K562 (cell line): ENCODE results near the gene COL9A3.
A peak's percentile ranks its signal among the peaks of the same experiment; 100 is the strongest.

Experiments used
- BRCA1 ChIP-seq, 2 experiments: fragments of 450-650 bp in 1 of 2; sonication (generic) in 1 of 2; formaldehyde crosslinking in 1 of 2; IDR thresholded peaks; 2 replicates each; pipeline versions ENCODE4 v1.5.0 to v1.6.1; 2017 to 2020; ENCODE audit warnings: mild to moderate bottlenecking in 1 of 2, missing genetic modification reagents in 1 of 2
- CTCF ChIP-seq, 3 experiments: IDR thresholded peaks in 2 of 3; conservative IDR thresholded peaks in 1 of 3; 2 replicates each; pipeline ENCODE4 v1.5.1; 2011 to 2012; ENCODE audit warnings: low read length in 3 of 3, mild to moderate bottlenecking in 3 of 3, control low read depth in 2 of 3, improper control_type of control experiment in 1 of 3, inconsistent platforms in 1 of 3, low read depth in 1 of 3, mixed read lengths in 1 of 3, moderate library complexity in 1 of 3; ENCODE audit not compliant: insufficient read depth in 2 of 3
- ESRRA ChIP-seq: fragments of 450-650 bp; IDR thresholded peaks from 2 replicates; pipeline ENCODE4 v1.6.1; 2014; ENCODE audit warnings: low read depth, mild to moderate bottlenecking, moderate library complexity, borderline replicate concordance
- MAFG ChIP-seq: fragments of 450-650 bp; conservative IDR thresholded peaks from 2 replicates; pipeline ENCODE4 v1.6.1; 2016; ENCODE audit warnings: missing genetic modification characterization, missing compliant biosample characterization
- MBD2 ChIP-seq: sonication (generic); IDR thresholded peaks from 2 replicates; pipeline ENCODE4 v1.6.1; 2016; ENCODE audit warnings: low read depth, borderline replicate concordance
- POLR2AphosphoS5 ChIP-seq: IDR thresholded peaks from 2 replicates; pipeline ENCODE4 v1.6.1; 2011; ENCODE audit warnings: mild to moderate bottlenecking, low read depth, low read length, moderate library complexity; ENCODE audit not compliant: control insufficient read depth, insufficient read depth
- STAG1 ChIP-seq: sonication (generic); formaldehyde crosslinking; IDR thresholded peaks from 2 replicates; pipeline ENCODE4 v1.5.0; 2020; ENCODE audit warnings: missing genetic modification reagents, borderline replicate concordance
- TAF1 ChIP-seq: IDR thresholded peaks from 2 replicates; pipeline ENCODE4 v1.6.1; 2011; ENCODE audit warnings: mild to moderate bottlenecking, low read length, moderate library complexity; ENCODE audit not compliant: insufficient read depth, control insufficient read depth, severe bottlenecking; ENCODE audit errors: extremely low read depth
- ZBTB34 ChIP-seq: fragments of 250-450 bp; sonication (Bioruptor Pico); IDR thresholded peaks from 2 replicates; pipeline ENCODE4 v1.8.0; 2021; ENCODE audit warnings: mild to moderate bottlenecking, moderate library complexity
- ZBTB49 ChIP-seq: sonication (generic); formaldehyde crosslinking; IDR thresholded peaks from 2 replicates; pipeline ENCODE4 v1.8.0; 2022; ENCODE audit warnings: missing genetic modification reagents, mild to moderate bottlenecking, borderline replicate concordance
- ZHX1 ChIP-seq: fragments of 150-350 bp; conservative IDR thresholded peaks from 2 replicates; pipeline ENCODE4 v1.6.1; 2014; ENCODE audit warnings: low read length
- ZNF224 ChIP-seq: sonication (generic); formaldehyde crosslinking; IDR thresholded peaks from 2 replicates; pipeline ENCODE4 v1.8.0; 2022; ENCODE audit warnings: mild to moderate bottlenecking, missing genetic modification reagents
- ZNF449 ChIP-seq: fragments of 250-450 bp; sonication (Bioruptor Pico); IDR thresholded peaks from 2 replicates; pipeline ENCODE4 v1.8.0; 2022; ENCODE audit warnings: moderate library complexity, mild to moderate bottlenecking, inconsistent platforms
- TF ChIP-seq, protein P1 (sequence below): fragments of 450-650 bp; formaldehyde crosslinking; IDR thresholded peaks from 2 replicates; pipeline ENCODE4 v1.4.0; 2022; ENCODE audit warnings: missing genetic modification characterization

- TF ChIP-seq CTCF (IDR thresholded peaks at IDR 0.05 in 2 of 3, conservative IDR thresholded peaks at IDR 0.05 in 1 of 3; ENCODE audit: insufficient read depth in 2 of 3, low read depth in 1 of 3, low read length in 3 of 3) (peak; percentile 97 to 98 (median 98)), ESRRA (no peak), TAF1 (no peak), STAG1 (CRISPR knock-in tag) (no peak), MAFG (no peak), BRCA1 (IDR thresholded peaks at IDR 0.05) (no peak), BRCA1 (CRISPR knock-in tag; IDR thresholded peaks at IDR 0.05) (no peak), ZNF224 (no peak), POLR2AphosphoS5 (no peak), MBD2 (no peak), ZNF449 (CRISPR knock-in tag) (no peak), ZHX1 (no peak), ZBTB34 (CRISPR knock-in tag) (no peak), ZBTB49 (CRISPR knock-in tag) (no peak)
- TF ChIP-seq, protein P1, sequence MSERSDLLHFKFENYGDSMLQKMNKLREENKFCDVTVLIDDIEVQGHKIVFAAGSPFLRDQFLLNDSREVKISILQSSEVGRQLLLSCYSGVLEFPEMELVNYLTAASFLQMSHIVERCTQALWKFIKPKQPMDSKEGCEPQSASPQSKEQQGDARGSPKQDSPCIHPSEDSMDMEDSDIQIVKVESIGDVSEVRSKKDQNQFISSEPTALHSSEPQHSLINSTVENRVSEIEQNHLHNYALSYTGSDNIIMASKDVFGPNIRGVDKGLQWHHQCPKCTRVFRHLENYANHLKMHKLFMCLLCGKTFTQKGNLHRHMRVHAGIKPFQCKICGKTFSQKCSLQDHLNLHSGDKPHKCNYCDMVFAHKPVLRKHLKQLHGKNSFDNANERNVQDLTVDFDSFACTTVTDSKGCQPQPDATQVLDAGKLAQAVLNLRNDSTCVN (CRISPR knock-in tag), result no peak
Observed at GRCh38 chr20:62791301-62792181, 25.3 kb upstream of the COL9A3 start.
